GM23338 (cell line): ENCODE data around the gene SLCO4A1. TPM values are rescaled to one million over a fixed set of nuclear protein-coding genes. Genes with fewer than 3 reads are reported as not detected.

Experiments
- ATAC-seq: fragments of 200-7000 bp; cut with Tn5 transposase; 3 replicates; pipeline ENCODE4 v1.9.1; 2020
- DNase-seq: peaks from one replicate; pipeline ENCODE4 v3.0.0-alpha.2; 2015; ENCODE audit warnings: low spot score
- H2AFZ ChIP-seq: fragments of 200-600 bp; sonication (generic); 2 replicates; pipeline ENCODE4 v1.8.0; 2016; ENCODE audit warnings: antibody characterized with exemption, mild to moderate bottlenecking, moderate library complexity
- H3F3A ChIP-seq: fragments of 200-600 bp; sonication (generic); replicated peaks from 2 replicates; pipeline ENCODE4 v1.8.0; 2017; ENCODE audit warnings: antibody characterized with exemption, mixed run types, low read depth
- H3K27ac ChIP-seq: fragments of 200-600 bp; sonication (generic); 2 replicates; pipeline ENCODE4 v1.6.1; 2016; ENCODE audit warnings: low read depth
- H3K27me3 ChIP-seq: fragments of 200-600 bp; sonication (generic); 2 replicates; pipeline ENCODE4 v1.8.0; 2016; ENCODE audit warnings: mild to moderate bottlenecking, mixed run types, moderate library complexity; ENCODE audit not compliant: insufficient read depth
- H3K36me3 ChIP-seq: fragments of 200-600 bp; sonication (generic); 2 replicates; pipeline ENCODE4 v1.8.0; 2016; ENCODE audit warnings: mild to moderate bottlenecking; ENCODE audit not compliant: insufficient read depth
- H3K4me1 ChIP-seq: fragments of 200-600 bp; sonication (generic); 2 replicates; pipeline ENCODE4 v1.8.0; 2016; ENCODE audit warnings: mild to moderate bottlenecking, moderate library complexity; ENCODE audit not compliant: insufficient read depth
- H3K4me2 ChIP-seq: fragments of 200-600 bp; sonication (generic); 2 replicates; pipeline ENCODE4 v1.7.1; 2017; ENCODE audit warnings: mixed run types
- H3K4me3 ChIP-seq: fragments of 200-600 bp; sonication (generic); 2 replicates; pipeline ENCODE4 v1.6.1; 2016; ENCODE audit warnings: mixed run types
- H3K79me2 ChIP-seq: fragments of 200-600 bp; sonication (generic); replicated peaks from 2 replicates; pipeline ENCODE4 v1.8.0; 2017; ENCODE audit warnings: mild to moderate bottlenecking; ENCODE audit not compliant: insufficient read depth
- H3K9me2 ChIP-seq: fragments of 200-600 bp; sonication (generic); 2 replicates; pipeline ENCODE4 v1.8.0; 2017; ENCODE audit not compliant: insufficient read depth
- H4K20me1 ChIP-seq: fragments of 200-600 bp; sonication (generic); replicated peaks from 2 replicates; pipeline ENCODE4 v1.8.0; 2017; ENCODE audit warnings: mild to moderate bottlenecking; ENCODE audit not compliant: insufficient read depth
- H3K27ac Mint-ChIP-seq: 2 replicates; pipeline ENCODE4 v1.8.0; 2020; ENCODE audit warnings: inconsistent platforms, mild to moderate bottlenecking, moderate library complexity, mixed read lengths
- H3K27me3 Mint-ChIP-seq: 3 replicates; pipeline ENCODE4 v1.8.0; 2022; ENCODE audit warnings: low read depth, mild to moderate bottlenecking, moderate library complexity, mixed read lengths, inconsistent platforms; ENCODE audit not compliant: insufficient read depth, poor library complexity
- H3K36me3 Mint-ChIP-seq: 3 replicates; pipeline ENCODE4 v1.8.0; 2021; ENCODE audit warnings: low read depth, mild to moderate bottlenecking, inconsistent platforms, moderate library complexity, mixed read lengths
- H3K4me1 Mint-ChIP-seq: 3 replicates; pipeline ENCODE4 v1.8.0; 2020; ENCODE audit warnings: mild to moderate bottlenecking, inconsistent platforms, mixed read lengths
- H3K4me3 Mint-ChIP-seq: 3 replicates; pipeline ENCODE4 v1.8.0; 2021; ENCODE audit warnings: moderate library complexity, mild to moderate bottlenecking, inconsistent platforms, mixed read lengths
- H3K9me3 Mint-ChIP-seq: 3 replicates; pipeline ENCODE4 v1.8.0; 2020; ENCODE audit warnings: moderate library complexity, mild to moderate bottlenecking, inconsistent platforms, mixed read lengths
- ZNF331 ChIP-seq: fragments of 250-450 bp; sonication (Bioruptor Pico); IDR thresholded peaks from 2 replicates; pipeline ENCODE4 v1.5.0; 2020; ENCODE audit warnings: low read depth, mild to moderate bottlenecking, moderate library complexity
- polyA plus RNA-seq: library from polyadenylated mRNA; unstranded; fragments of >200 nt; fragmentation: Nextera tagmentation; extraction: Ambion mirVana; gene quantifications from 2 replicates; pipeline ENCODE4 v1.2.1, GENCODE V29; 2016
- total RNA-seq: library from RNA; depleted of rRNA; stranded (reverse); fragments of >200 nt; shearing (Covaris generic); gene quantifications from 2 replicates; pipeline ENCODE4 v1.2.3, GENCODE V29; 2014
- TF ChIP-seq, protein P1 (sequence below), 2 experiments: fragments of 200-600 bp in 1 of 2; sonication (generic) in 1 of 2; conservative IDR thresholded peaks; 2 replicates each; pipeline versions ENCODE4 v1.5.1 to v1.6.1; 2016 to 2017; ENCODE audit warnings: antibody characterized with exemption in 2 of 2, low read depth in 2 of 2, mild to moderate bottlenecking in 2 of 2, moderate library complexity in 1 of 2
- TF ChIP-seq, protein P2 (sequence below): fragments of 250-450 bp; sonication (Bioruptor Pico); IDR thresholded peaks from 2 replicates; pipeline ENCODE4 v1.5.0; 2020; ENCODE audit warnings: mild to moderate bottlenecking, moderate library complexity

SLCO4A1 gene
- total and polyA plus RNA-seq, 2 experiments from 2014 or later = 28.5 to 41.6 TPM

- peaks cover 22% of the 10 kb centered on the region for H3K4me1 ChIP-seq
- H3K27me3 ChIP-seq = no peaks in the 10 kb centered on the region
- Mint-ChIP-seq H3K27ac (no peak overlapping the region), H3K9me3 (no peaks in the 10 kb centered on the region), H3K4me1 (peaks cover 51% of the 10 kb centered on the region), H3K27me3 (peaks cover 12% of the 10 kb centered on the region), H3K4me3 (no peak overlapping the region), H3K36me3 (no peaks in the 10 kb centered on the region; the same call in 2 of the 3 replicates)
- H2AFZ ChIP-seq = no peak overlapping the region; the same call in 1 of the 2 replicates
- no peak overlapping the region for H3K4me2 ChIP-seq
- no peaks in the 10 kb centered on the region for H4K20me1 ChIP-seq
- no peak for DNase-seq
- peaks cover 27% of the 10 kb centered on the region; the same call in 1 of the 2 replicates for H3F3A ChIP-seq
- H3K79me2 ChIP-seq = no peaks in the 10 kb centered on the region
- no peaks in the 10 kb centered on the region for H3K36me3 ChIP-seq
- no peak for TF ChIP-seq ZNF331 (CRISPR knock-in tag)
- TF ChIP-seq, protein P1, sequence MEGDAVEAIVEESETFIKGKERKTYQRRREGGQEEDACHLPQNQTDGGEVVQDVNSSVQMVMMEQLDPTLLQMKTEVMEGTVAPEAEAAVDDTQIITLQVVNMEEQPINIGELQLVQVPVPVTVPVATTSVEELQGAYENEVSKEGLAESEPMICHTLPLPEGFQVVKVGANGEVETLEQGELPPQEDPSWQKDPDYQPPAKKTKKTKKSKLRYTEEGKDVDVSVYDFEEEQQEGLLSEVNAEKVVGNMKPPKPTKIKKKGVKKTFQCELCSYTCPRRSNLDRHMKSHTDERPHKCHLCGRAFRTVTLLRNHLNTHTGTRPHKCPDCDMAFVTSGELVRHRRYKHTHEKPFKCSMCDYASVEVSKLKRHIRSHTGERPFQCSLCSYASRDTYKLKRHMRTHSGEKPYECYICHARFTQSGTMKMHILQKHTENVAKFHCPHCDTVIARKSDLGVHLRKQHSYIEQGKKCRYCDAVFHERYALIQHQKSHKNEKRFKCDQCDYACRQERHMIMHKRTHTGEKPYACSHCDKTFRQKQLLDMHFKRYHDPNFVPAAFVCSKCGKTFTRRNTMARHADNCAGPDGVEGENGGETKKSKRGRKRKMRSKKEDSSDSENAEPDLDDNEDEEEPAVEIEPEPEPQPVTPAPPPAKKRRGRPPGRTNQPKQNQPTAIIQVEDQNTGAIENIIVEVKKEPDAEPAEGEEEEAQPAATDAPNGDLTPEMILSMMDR (conservative IDR thresholded peaks at IDR 0.05; ENCODE audit: low read depth in 2 of 2) = no peak
- TF ChIP-seq, protein P2, sequence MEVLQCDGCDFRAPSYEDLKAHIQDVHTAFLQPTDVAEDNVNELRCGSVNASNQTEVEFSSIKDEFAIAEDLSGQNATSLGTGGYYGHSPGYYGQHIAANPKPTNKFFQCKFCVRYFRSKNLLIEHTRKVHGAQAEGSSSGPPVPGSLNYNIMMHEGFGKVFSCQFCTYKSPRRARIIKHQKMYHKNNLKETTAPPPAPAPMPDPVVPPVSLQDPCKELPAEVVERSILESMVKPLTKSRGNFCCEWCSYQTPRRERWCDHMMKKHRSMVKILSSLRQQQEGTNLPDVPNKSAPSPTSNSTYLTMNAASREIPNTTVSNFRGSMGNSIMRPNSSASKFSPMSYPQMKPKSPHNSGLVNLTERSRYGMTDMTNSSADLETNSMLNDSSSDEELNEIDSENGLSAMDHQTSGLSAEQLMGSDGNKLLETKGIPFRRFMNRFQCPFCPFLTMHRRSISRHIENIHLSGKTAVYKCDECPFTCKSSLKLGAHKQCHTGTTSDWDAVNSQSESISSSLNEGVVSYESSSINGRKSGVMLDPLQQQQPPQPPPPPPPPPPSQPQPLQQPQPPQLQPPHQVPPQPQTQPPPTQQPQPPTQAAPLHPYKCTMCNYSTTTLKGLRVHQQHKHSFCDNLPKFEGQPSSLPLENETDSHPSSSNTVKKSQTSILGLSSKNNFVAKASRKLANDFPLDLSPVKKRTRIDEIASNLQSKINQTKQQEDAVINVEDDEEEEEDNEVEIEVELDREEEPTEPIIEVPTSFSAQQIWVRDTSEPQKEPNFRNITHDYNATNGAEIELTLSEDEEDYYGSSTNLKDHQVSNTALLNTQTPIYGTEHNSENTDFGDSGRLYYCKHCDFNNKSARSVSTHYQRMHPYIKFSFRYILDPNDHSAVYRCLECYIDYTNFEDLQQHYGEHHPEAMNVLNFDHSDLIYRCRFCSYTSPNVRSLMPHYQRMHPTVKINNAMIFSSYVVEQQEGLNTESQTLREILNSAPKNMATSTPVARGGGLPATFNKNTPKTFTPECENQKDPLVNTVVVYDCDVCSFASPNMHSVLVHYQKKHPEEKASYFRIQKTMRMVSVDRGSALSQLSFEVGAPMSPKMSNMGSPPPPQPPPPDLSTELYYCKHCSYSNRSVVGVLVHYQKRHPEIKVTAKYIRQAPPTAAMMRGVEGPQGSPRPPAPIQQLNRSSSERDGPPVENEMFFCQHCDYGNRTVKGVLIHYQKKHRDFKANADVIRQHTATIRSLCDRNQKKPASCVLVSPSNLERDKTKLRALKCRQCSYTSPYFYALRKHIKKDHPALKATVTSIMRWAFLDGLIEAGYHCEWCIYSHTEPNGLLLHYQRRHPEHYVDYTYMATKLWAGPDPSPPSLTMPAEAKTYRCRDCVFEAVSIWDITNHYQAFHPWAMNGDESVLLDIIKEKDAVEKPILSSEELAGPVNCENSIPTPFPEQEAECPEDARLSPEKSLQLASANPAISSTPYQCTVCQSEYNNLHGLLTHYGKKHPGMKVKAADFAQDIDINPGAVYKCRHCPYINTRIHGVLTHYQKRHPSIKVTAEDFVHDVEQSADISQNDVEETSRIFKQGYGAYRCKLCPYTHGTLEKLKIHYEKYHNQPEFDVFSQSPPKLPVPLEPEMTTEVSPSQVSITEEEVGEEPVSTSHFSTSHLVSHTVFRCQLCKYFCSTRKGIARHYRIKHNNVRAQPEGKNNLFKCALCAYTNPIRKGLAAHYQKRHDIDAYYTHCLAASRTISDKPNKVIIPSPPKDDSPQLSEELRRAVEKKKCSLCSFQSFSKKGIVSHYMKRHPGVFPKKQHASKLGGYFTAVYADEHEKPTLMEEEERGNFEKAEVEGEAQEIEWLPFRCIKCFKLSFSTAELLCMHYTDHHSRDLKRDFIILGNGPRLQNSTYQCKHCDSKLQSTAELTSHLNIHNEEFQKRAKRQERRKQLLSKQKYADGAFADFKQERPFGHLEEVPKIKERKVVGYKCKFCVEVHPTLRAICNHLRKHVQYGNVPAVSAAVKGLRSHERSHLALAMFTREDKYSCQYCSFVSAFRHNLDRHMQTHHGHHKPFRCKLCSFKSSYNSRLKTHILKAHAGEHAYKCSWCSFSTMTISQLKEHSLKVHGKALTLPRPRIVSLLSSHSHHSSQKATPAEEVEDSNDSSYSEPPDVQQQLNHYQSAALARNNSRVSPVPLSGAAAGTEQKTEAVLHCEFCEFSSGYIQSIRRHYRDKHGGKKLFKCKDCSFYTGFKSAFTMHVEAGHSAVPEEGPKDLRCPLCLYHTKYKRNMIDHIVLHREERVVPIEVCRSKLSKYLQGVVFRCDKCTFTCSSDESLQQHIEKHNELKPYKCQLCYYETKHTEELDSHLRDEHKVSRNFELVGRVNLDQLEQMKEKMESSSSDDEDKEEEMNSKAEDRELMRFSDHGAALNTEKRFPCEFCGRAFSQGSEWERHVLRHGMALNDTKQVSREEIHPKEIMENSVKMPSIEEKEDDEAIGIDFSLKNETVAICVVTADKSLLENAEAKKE = no peak
- ATAC-seq = peak; percentile 38
- H3K27ac ChIP-seq = no peak overlapping the region
- H3K9me2 ChIP-seq = no peaks in the 10 kb centered on the region
- H3K4me3 ChIP-seq = no peak overlapping the region
Observed at GRCh38 chr20:62604796-62605195, 37.5 kb upstream of the SLCO4A1 start.
